ENCODE results near the gene SPN. TPM values are rescaled to one million over a fixed set of nuclear protein-coding genes. Genes with fewer than 3 reads are reported as not detected.

SPN gene
- total and polyA plus RNA-seq, 2 of the 4 experiments (the other 2 are of a cell fraction) = not detected

DNA sequence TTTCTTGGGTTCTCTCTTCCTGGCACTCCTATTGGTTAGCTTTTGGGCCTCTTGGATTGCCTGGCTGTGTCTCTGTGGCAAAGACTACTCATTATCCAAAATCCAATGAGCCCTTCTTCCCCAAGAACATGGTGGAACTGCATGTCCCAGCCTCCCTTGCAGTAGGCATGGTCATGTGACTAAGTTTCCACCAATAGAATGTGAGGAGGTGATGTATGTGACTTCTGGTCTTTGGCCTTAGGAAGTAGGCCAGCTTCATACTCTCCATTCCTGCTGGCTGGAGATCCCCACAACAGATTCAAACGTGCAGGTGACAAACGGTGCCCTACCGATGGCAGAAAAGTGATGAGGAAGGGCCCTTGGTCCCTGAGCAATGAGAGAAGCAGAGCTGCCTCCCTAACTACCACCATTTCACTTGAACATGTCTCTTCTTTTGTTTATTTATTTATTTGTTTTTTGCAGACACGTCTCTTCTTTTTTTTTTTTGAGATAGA is 17.3 kb upstream of the SPN start:
- intact Hi-C loops (cut with micrococcal nuclease) = no loop called here
- CTCF ChIA-PET = no interaction called here

More for the DNA sequence above, 17.3 kb upstream of the SPN start:
- H4K8ac ChIP-seq (ENCODE audit: low read depth in 2 of 2, low read length in 2 of 2) = no peak overlapping the region
- H4K91ac ChIP-seq (ENCODE audit: insufficient read depth, low read depth, low read length) = no peak overlapping the region
- no peak overlapping the region for H2BK15ac ChIP-seq (ENCODE audit: low read depth, low read length)
- H3K56ac ChIP-seq (ENCODE audit: extremely low read depth, insufficient read depth, low read length) = no peak overlapping the region
- TF ChIP-seq MAZ (IDR thresholded peaks at IDR 0.05; ENCODE audit: borderline replicate concordance, low read depth, low read length) (no peak), NFE2L2 (IDR thresholded peaks at IDR 0.05; ENCODE audit: low read depth, low read length) (no peak), RFX5 (IDR thresholded peaks at IDR 0.05; ENCODE audit: low read depth, low read length) (no peak), SMC3 (IDR thresholded peaks at IDR 0.05; ENCODE audit: low read depth, low read length) (no peak), RAD21 (IDR thresholded peaks at IDR 0.05; ENCODE audit: low read length) (no peak)
- TF ChIP-seq, protein P1, sequence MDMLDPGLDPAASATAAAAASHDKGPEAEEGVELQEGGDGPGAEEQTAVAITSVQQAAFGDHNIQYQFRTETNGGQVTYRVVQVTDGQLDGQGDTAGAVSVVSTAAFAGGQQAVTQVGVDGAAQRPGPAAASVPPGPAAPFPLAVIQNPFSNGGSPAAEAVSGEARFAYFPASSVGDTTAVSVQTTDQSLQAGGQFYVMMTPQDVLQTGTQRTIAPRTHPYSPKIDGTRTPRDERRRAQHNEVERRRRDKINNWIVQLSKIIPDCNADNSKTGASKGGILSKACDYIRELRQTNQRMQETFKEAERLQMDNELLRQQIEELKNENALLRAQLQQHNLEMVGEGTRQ (IDR thresholded peaks at IDR 0.05; ENCODE audit: low read depth, low read length) = peak; percentile 45; the same call in 1 of the 2 replicates
- dilution Hi-C loops (cut with HindIII; ENCODE audit: low sequenced_read_pairs, unreplicated experiment) = no loop called here
- H3K14ac ChIP-seq (replicated peaks; ENCODE audit: low read depth, low read length) = no peak overlapping the region
- H3K4me2 ChIP-seq (ENCODE audit: low read depth, low read length) = no peak overlapping the region
- POLR2A ChIA-PET (ENCODE audit: unreplicated experiment) = no interaction called here
- H2BK120ac ChIP-seq (ENCODE audit: low read depth, low read length) = no peak overlapping the region
- no peak overlapping the region for H3K4ac ChIP-seq (ENCODE audit: low read depth, low read length)
- H2BK20ac ChIP-seq (ENCODE audit: low read depth, low read length) = no peak overlapping the region
- no peak overlapping the region for H3K27ac ChIP-seq (ENCODE audit: insufficient read depth, low read length)
- H3K27me3 ChIP-seq (ENCODE audit: control insufficient read depth, insufficient read depth, low read length) = peaks cover 6% of the 10 kb centered on the region
- H2AK5ac ChIP-seq (ENCODE audit: low read depth, low read length) = no peak overlapping the region
- H3K4me1 ChIP-seq (ENCODE audit: control insufficient read depth, insufficient read depth, low read length) = no peaks in the 10 kb centered on the region
- H4K5ac ChIP-seq (ENCODE audit: low read depth, low read length) = no peak overlapping the region
- no peak overlapping the region for H3K9ac ChIP-seq (ENCODE audit: low read depth, low read length)
- WGBS, 2 experiments (ENCODE audit: extremely low coverage in 2 of 2, insufficient read length in 1 of 2) = no CpG with 5 or more reads among the region's 4 CpGs
- no peak overlapping the region for H3K23ac ChIP-seq (ENCODE audit: low read depth, low read length)
- 0 out of 2 replicates have a peak, but pooled peaks cover 2% of the 10 kb centered on the region for H3K9me3 ChIP-seq (ENCODE audit: control insufficient read depth, insufficient read depth, low read length)
- H4K20me1 ChIP-seq (ENCODE audit: insufficient read depth, low read length) = no peaks in the 10 kb centered on the region
- H3K79me1 ChIP-seq (ENCODE audit: low read depth in 1 of 2, low read length in 2 of 2) = no peaks in the 10 kb centered on the region
- BruUV-seq (replicated peaks) = no TSS peak
- no peak overlapping the region for H2AFZ ChIP-seq (replicated peaks; ENCODE audit: low read length, poor library complexity)
- no peak for DNase-seq
- in situ Hi-C loops (cut with MboI; ENCODE audit: low sequenced_read_pairs) = no loop called here
- H2BK5ac ChIP-seq (ENCODE audit: low read depth, low read length, poor library complexity, severe bottlenecking) = no peak overlapping the region
- H3K4me3 ChIP-seq (ENCODE audit: insufficient read depth, low read depth, low read length) = no peak overlapping the region
- H3K18ac ChIP-seq (ENCODE audit: low read depth, low read length) = no peak overlapping the region
- ATAC-seq (ENCODE audit: low read depth) = no peak
- no peak overlapping the region for H2AK9ac ChIP-seq (replicated peaks; ENCODE audit: low read depth, low read length, poor library complexity)
- no peaks in the 10 kb centered on the region for H3K36me3 ChIP-seq (ENCODE audit: control insufficient read depth, insufficient read depth, low read length)
- H3K9me1 ChIP-seq (ENCODE audit: insufficient read depth, low read length) = no peaks in the 10 kb centered on the region

Data from IMR-90 (cell line).